GM19372 (cell line): ENCODE measurements around the gene CFHR5.
"Not testable (repeated sequence)": the region's sequence is repeated elsewhere in the genome, so short reads cannot be mapped to it uniquely, and the experiment has no call there.

Source experiments
- ATAC-seq: cut with Tn5 transposase; IDR thresholded peaks from one replicate; pipeline ENCODE4 v1.9.1; 2021; ENCODE audit warnings: mild to moderate bottlenecking, low read depth, moderate library complexity; ENCODE audit not compliant: unreplicated experiment

Gene CFHR5

DNA sequence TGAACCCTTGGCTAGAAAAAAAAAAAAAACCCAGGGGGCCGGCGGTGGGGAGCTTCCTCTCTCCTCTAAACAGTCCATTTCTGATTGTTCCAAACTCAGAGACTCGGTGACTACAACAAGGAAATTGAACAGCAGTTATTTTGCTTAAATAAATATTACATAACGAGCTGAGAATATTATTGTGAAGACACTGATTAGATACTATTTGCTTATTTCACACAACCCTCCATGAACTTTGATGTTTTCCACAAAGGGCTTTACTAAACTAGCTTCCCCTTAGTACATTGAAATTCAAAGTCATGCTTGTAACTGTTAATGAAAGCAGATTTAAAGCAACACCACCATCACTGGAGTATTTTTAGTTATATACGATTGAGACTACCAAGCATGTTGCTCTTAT, at the start of gene CFHR5:
CFHR5 (plus strand) TSS at position 279 of the 400 bp plus-strand sequence; CDS start at position 388, 109 bp downstream.
- ATAC-seq, result no peak

- ATAC-seq, result not testable (repeated sequence)
Measured at GRCh38 chr1:196932853-196933252, 44.5 kb upstream of the CFHR5 start.

DNA sequence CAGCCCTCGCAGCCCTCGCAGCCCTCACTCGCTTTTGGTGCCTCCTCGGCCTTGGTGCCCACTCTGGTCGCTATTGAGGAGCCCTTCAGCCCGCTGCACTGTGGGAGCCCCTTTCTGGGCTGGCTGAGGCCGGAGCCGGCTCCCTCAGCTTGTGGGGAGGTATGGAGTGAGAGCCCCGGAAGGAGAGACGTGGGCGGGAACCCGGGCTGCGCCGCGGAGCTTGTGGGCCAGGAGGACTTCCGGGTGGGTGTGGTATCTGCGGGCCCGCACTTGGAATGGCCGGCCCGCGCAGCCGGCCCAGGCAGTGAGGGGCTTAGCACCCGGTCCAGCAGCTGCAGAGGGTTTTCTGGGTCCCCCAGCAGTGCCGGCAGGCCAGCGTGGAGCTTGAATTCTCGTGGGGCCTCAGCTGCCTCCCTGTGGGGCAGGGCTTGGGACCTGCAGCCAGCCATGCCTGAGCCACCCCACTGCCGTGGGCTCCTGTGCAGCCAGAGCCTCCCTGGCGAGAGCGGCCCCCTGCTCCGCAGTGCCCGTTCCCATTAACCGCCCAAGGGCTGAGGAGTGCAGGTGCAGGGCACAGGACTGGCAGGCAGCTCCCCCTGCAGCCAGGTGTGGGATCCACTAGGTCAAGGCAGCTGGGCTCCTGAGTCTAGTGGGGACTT, 43.7 kb upstream of the CFHR5 start:
- ATAC-seq, result no peak

DNA sequence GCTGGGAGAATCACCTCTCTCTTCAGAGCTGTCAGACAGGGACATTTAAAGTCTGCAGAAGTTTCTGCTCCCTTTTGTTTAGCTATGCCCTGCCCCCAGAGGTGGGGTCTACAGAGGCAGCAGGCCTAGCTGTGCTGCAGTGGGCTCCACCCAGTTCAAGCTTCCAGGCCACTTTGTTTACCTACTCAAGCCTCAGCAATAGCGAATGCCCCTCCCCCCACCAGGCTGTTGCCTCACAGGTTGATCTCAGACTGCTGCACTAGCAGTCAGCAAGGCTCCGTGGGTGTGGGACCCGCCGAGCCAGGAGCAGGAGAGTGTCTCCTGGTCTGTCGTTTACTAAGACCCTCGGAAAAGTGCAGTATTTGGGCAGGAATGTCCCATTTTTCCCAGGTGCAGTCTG, 35.9 kb upstream of the CFHR5 start:
- ATAC-seq, result not testable (repeated sequence)

DNA sequence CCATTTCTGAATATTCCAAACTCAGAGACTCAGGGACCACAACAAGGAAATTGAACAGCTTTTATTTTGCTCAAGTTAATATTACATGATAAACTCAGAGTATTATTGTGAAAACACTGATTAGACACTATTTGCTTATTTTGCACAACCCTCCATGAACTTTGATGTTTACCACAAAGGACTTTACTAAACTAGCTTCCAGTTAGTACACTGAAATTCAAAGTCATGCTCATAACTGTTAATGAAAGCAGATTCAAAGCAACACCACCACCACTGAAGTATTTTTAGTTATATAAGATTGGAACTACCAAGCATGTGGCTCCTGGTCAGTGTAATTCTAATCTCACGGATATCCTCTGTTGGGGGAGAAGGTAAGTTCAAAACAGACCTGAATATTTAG, 33.8 kb upstream of the CFHR5 start, which contains the start of gene CFHR2:
CFHR2 (plus strand) TSS at position 171 of the 400 bp plus-strand sequence; CDS start at position 314, 143 bp downstream.
- ATAC-seq, result not testable (repeated sequence)

GRCh38 chr1:196951711-196952394, 25.5 kb upstream of the CFHR5 start:
- peak; percentile 60 for ATAC-seq

DNA sequence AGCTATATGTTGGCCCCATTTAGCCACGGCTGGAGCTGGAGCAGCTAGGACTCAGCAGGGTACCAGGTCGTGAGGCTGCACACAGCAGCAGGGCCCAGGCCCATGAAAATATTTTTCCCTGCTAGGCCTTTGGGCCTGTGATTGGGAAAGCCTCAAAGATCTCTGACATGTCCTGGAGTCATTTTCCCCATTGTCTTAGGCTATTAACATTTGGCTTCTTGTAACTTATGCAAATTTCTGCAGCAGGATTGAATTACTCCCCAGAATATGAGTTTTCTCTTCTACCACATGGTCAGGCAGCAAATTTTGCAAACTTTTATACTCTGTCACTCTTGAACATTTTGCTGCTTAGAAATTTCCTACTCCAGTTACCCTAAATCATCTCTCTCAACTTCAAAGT, 22.6 kb upstream of the CFHR5 start:
- ATAC-seq, result no peak

GRCh38 chr1:196955926-196956325, 21.4 kb upstream of the CFHR5 start:
- no peak for ATAC-seq

GRCh38 chr1:196960854-196961253, 16.5 kb upstream of the CFHR5 start:
- peak; percentile 68 for ATAC-seq

DNA sequence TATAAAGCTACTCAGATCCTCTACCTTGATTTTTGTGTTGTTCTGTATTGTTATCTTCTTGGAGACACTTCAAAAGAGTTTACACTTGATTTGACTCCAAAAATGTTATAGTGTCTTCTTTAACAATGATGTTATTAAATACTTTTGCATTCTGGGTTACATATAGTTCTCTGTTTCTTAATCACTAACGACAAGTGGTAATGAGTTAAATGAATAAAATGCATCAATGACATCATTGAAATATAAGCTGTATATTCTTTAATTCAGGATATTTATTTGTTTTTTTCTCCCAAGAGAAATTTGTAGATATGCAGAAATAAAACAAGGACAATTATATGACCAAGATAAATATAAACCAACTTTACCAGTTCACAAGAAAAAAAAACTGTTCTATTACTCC, 7.2 kb upstream of the CFHR5 start:
- ATAC-seq, result no peak

GRCh38 chr1:196976278-196976677, 1.1 kb upstream of the CFHR5 start:
- ATAC-seq, result no peak

- no peak for ATAC-seq
Measured at GRCh38 chr1:196980859-196981258, 3.5 kb downstream of the CFHR5 start.

- ATAC-seq, result not testable (repeated sequence)
Measured at GRCh38 chr1:196982247-196982646, 4.9 kb downstream of the CFHR5 start.

DNA sequence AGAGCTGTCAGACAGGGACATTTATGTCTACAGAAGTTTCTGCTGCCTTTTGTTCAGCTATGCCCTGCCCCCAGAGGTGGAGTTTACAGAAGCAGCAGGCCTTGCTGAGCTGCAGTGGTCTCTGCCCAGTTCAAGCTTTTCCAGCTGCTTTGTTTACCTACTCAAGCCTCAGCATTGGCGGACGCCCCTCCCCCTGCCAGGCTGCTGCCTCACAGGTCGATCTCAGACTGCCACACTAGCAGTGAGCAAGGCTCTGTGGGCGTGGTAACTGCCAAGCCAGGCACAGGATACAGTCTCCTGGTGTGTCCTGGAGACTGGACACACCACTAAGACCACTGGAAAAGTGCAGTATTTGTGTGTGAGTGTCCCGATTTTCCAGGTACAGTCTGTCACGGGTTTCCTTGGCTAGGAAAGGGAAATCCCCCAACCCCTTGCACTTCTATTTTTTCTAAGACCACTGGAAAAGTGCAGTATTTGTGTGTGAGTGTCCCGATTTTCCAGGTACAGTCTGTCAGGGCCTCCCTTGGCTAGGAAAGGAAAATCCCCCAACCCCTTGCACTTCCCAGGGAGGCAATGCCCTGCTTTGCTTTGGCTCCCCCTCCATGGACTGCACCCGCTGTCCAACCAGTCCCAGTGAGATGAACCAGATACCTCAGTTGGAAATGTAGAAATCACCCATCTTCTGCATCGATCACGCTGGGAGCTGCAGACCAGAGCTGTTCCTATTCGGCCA, 14.7 kb downstream of the CFHR5 start:
- ATAC-seq, result not testable (repeated sequence)

- no peak for ATAC-seq
Measured at GRCh38 chr1:196993916-196994315, 16.6 kb downstream of the CFHR5 start.

DNA sequence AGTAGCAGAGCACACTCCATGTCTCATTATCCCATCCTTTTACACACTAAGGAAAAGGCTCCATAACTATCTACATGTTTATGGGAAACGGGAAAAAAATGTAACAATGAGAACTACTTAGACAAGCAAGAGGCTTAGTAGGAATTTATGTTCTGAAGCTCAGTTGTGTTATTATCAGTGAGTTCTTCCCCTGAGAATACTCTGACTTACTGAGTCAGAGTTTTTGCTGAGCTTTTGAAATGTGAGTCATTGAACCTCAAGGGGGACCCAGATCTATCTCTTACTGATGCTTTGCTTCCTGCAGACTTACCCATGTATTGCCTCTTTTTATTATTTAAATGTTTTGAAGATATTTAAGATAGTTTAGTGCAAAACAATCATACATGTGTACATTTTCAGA, 20.1 kb downstream of the CFHR5 start:
- no peak for ATAC-seq

GRCh38 chr1:197001828-197002227, 24.5 kb downstream of the CFHR5 start:
- ATAC-seq, result no peak

- no peak for ATAC-seq
Measured at GRCh38 chr1:197003132-197003531, 25.8 kb downstream of the CFHR5 start.

DNA sequence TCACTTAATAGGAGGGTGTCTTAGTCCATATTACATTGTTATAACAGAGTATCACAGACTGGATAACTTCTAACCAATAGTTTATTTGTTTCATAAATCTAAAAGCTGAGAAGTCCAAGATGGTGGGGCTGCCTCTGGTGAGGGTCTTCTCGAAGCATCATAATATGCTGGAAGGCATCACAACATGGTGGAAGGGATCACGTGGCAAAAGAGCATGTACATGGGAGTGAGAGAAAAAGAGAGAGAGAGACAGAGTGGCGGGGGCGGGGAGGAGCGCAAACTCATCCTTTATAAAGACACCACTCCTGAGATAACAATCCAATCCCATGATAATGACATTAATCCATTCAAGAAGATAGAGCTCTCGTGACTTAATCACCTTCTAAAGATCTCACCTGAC, 31.5 kb downstream of the CFHR5 start:
- ATAC-seq, result no peak

- no peak for ATAC-seq
Measured at GRCh38 chr1:197011614-197012013, 34.3 kb downstream of the CFHR5 start.

DNA sequence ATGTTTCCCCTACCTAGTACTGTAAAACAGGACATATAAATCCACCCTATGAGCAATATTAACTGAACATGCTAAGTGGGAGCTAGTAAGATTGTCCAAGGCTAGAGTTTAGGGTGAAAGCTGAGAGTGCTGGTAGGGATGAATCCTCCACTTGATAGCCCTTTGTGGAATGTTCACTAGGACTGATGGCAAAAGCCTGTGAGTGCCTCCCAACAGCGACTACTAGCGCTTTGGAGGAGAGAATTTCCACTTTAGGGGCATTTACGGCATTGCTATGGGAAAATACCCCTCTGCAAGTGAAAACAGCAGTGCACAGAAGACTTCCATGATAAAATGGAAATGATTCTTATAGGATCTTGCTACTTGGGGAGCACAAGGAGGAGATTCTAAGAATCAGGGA, 35.9 kb downstream of the CFHR5 start:
- ATAC-seq, result no peak
